NCI-H187 (cell line): Measurements from ENCODE around the gene PLXND1.
"Not testable (repeated sequence)": the region's sequence is repeated elsewhere in the genome, so short reads cannot be mapped to it uniquely, and the experiment has no call there.

ENCODE experiments used
- DNase-seq, 2 experiments: peaks; one replicate each; lab custom pipeline; 2025; lab: John Stamatoyannopoulos, UW

The PLXND1 gene

GRCh38 chr3:129614435-129614834 is 8.0 kb upstream of the PLXND1 start:
- no peak for DNase-seq

DNA sequence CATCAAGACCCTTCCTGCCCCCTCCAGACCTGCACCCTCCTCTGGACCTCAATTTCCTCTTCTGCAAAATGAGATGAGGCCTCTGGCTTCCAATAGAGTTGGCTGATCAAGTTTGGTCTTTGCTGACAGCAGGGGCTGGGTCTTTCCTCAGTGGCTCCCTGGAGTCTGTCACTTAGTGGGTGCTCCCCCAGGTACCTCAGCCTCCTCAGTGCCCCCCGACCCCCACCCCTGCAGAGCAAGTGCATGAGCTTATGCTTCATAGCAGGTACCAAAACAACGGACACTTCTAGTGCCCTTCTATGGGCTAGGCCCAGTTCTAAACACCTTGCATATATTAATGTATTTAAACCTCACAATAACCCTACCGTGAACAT is 6.9 kb upstream of the PLXND1 start:
- DNase-seq = no peak

- no peak for DNase-seq
These were observed 6.3 kb upstream of the PLXND1 start for GRCh38 chr3:129612534-129613366.

DNA sequence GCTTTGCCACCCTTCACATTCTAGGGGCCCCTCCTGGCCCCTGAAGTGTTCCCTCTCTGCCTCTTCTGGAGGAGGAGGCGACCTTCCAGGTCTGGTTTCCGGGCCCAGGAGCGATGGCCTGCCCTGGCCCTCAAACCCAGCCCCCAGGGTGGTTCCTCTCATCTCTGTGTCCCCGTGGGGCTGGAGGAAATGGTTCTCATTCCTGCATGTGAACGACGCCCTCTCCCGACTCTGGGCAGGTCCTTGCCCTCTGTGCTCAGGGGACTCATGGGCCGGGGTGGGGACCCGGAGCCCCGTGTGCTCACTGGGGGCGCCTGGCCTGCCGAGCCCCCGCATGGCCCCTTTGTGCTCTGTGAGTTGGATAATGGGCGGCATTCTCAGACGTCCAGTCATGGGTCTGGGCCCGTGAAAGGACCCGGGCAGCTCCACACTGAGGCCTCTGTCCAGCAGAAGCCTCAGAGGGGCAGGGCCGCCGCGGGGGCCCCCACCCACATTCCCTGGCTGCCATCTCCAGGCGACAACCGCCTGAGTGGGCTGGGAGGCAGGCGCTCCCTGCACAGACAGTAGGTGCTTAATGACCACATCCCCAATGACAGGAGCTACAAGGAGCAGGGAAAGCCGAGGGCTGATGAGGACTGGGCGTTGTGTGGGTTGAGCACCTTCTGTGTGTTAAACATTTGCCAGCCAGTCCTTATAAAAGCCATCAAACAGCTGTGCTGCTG is 5.5 kb upstream of the PLXND1 start:
- DNase-seq = no peak

DNA sequence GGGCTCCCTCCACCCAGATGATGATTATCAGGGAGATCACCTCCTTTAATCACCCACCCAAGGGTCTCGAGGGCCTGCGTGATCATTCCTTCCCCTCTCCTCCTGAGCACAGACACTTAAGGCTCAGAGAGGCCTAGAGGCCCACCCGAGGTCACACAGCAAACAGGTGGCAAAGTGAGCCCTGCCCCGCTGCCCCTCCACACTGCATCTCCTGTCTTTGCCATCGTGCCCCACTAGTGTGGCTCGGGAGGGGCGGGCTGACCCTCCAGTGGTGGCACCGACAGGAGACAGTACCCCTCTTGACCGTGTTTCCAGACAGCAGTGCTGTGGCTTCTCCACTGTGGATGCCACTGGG is 4.9 kb upstream of the PLXND1 start:
- no peak for DNase-seq

DNA sequence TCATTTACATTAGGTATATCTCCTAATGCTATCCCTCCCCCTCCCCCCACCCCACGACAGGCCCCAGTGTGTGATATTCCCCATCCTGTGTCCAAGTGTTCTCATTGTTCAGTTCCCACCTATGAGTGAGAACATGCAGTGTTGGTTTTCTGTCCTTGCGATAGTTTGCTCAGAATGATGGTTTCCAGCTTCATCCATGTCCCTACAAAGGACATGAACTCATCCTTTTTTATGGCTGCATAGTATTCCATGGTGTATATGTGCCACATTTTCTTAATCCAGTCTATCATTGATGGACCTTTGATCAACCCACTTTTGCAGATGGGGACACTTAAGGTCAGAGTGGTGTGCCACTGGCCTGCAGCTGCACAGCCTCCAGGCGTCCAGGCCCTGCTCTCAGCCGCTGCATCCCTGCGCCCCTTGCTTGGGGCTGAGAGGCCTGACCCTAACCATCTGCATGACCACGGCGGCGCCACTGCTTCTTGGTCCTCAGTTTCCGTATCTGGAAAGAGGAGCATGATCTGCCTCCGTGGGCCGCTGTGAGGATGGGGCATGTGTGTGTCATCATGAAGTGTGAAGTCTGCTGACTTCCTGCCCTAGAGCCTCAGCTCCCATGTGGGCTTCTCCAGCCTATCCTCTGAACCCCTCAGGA is 4.4 kb upstream of the PLXND1 start:
- not testable (repeated sequence) for DNase-seq

DNA sequence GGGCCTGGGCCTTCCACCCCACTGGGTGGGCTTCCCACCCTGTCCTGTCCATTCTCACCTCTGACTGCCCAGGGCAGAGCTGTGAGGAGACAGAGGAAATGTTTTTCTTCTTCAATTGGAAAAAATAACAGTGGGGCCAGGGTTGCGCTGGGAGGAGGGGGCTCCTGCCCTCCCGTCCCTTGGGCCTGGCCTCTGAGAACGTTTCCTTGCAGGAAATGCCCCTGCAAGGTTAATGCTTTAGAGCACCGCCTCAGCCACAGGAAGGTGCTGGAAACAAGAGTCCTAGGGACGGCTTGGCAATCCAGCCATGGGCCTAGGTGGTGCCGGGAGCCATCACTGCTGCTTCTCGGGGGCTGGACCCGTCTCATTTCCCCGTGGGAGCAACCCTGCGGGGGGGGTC is 3.8 kb upstream of the PLXND1 start:
- DNase-seq = no peak

GRCh38 chr3:129609591-129610182 is 3.2 kb upstream of the PLXND1 start:
- no peak for DNase-seq

- no peak for DNase-seq
These were observed 2.6 kb upstream of the PLXND1 start for GRCh38 chr3:129608936-129609590.

DNA sequence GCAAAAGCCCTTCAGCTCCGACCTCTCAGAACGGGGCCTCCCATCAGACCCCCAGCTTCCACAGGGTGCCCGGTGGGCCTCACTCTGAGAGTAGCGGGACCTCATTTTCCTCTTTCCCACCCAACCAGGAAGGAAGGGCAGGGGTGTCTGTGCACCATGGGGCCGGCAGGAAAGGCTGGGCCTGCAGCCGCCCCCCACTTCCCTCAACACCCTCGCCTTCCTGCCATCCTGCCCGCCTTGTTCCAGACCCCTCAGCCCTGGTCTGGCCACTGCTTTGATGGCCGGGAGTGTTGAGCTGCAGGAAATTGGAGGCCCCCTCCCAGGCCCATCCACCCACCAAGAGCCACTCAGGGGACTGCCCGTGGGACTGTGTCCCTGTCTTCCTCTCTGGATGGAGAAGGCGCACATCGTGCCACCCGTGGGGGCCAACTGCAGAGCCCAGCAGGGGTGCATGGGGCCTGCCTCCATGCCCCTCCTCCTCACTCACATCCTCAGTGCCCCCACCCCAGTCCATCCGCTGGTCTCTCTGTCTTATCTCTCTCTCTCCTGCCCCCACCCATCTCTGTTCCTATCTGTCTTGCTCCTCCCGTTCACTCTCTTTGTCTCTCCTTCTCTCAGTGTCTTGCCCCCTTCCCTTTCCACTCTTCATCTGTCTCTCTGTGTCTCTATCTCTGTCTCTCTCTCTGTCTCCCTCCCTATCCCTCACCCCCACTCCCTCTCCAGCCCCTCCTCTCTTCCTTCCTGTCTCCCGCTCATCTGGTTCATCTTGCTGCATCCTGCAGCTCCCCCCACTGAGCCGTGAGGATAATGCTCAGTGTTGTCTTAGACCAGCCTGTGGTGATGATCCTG is 1.8 kb upstream of the PLXND1 start:
- no peak for DNase-seq

DNA sequence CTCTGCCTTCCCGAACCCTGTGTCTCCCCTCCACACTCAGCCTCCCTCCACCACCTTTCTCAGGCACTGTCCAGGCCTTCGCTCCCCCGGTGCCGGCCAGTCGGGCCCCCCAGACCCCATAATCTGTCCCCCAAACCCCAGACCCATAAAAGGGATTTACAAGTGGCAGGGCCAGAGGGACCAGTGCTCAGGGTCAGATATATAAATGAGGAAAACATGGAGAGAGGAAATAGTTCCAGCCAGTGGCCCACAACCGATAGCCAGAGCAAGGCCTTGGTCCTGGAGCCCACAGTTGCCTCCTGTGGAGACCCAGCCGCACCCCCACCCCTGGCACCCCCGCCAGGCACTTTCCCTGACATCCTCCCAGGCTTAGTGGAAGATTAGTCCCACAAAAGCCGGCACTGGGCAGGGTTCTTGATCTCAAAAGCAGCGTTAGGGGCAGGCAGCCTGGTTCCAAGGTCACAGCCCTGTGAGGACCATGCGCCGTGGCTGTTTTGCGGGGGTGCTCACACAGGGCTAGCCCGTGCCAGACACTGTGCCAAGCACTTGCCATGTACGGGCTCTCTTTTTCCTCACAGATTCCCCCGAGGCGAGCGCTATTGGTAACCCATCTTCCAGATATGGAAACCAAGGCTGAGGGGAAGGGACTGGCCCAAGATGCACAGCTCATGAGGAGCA is 1.1 kb upstream of the PLXND1 start:
- DNase-seq = no peak

DNA sequence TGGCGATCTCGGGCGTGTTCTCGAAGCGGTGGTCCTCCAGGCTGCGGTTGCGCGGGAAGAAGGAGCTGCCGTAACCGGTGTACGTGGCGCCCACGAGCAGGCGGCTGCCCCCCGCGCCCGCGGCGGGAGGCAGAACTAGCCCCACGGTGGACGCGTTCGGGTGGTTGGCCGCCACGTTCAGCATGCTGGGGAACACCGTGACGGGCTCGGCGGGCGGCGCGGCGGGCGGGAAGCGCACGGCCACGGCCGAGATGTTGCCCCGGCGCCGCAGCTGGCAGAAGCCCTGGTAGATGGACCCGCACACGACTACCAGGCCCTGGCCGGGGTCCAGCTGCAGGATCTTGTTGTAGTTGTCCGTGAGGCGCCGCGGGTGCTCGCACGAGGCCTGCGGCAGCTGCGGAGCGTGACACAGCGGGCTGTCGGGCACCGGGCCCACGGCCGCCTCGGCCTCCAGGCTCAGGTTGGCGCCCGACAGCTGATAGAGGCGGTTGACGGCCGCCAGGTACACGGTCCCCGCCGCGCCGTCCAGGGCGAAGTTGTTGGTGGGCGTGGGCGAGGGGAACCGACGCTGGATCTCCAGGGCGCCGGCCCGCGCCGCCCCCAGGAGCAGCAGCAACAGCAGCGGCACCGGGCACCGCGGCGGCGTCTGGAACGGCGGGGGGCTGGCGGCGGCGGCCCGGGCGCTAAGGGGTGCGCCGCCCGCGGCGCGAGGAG is 397 bp downstream of the PLXND1 start:
- no peak for DNase-seq

DNA sequence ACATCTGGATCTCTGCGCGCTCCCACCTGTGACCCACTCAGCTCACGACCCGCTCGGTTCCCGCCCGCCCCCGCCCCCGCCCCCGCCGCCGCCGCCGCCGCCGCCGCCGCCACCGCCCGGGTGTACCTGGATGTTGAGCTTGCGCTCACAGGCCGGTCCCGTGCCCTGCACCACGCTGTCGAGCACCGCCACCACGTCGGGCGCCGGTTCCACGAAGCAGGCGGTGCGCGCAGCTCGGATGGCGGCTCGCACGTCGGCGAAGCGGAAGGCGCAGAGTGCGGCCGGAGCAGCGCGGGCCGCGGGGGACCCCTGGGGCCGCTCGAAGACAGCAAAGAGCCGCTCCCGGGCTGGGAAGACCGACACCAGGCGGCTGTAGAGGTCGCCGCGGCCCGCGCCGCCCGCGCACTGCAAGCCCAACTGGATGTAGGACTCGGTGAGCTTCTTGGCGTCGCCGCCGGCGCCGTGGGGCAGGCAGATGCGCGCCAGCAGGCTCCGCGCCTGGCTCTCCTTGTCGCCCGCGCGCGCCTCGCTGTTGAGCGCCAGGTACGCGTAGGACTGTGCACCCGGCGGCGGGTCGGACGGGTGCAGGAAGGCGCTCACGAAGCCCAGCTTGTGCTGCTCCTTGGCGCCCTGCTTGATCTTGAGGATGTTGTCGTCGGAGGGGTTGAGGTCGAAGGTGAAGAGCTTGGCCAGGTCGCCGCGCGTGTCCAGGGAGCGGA is 1.1 kb downstream of the PLXND1 start:
- no peak for DNase-seq

- no peak for DNase-seq
These were observed 1.7 kb downstream of the PLXND1 start for GRCh38 chr3:129604767-129605166.

DNA sequence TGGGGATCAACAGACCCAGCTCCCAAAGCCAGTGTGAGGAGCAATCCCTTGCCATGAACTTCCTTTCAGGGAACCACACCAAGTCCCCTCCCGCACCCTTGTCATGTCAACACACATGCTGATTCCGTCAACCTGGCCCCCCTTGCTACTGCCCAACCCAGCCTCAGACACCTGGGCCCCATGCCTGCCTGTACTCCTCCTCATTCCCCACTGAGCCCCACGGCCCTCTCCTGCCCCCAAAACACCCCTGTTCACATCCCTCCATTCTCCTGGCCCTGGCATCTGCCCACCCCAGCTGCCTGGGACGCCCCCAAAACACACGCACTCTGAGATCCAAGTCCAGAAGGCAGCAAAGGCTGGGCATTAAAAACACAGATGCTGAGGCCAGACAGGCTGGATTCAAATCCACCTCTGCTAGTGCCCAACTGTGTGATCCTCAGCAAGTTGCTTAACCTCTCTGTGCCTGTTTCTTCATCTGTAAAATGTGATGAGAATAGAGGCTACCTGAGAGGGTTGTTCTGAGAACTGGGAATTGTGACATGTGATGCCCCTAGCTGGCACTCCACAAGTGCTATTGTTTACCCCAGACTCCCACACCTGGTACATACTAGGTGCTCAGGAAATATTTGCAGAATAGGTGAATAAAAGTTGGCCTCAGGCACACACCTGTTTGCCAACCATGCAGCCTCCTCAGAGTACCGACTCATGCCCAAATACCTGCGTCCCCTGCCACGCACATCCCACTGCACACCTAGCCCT is 2.3 kb downstream of the PLXND1 start:
- no peak for DNase-seq

DNA sequence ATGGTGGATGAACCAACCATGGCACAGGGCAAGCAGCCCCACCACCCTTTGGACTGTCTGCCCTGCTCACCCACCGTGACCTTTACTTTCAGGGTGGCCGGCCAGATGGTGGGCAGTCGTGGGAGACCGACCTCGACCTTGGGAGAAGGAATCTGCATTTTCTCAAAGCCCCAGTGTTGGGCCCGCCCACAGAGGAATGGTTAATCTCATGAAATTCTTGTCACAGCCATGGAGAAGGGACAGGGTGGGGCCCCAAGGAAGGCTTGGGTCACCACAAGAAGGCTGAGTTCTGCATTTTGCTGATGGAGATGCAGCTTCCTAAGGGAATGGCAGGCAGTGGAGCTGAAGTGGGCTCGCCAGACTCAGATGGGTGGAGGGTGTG is 2.9 kb downstream of the PLXND1 start:
- no peak for DNase-seq

GRCh38 chr3:129602730-129603560 is 3.5 kb downstream of the PLXND1 start:
- DNase-seq = no peak

DNA sequence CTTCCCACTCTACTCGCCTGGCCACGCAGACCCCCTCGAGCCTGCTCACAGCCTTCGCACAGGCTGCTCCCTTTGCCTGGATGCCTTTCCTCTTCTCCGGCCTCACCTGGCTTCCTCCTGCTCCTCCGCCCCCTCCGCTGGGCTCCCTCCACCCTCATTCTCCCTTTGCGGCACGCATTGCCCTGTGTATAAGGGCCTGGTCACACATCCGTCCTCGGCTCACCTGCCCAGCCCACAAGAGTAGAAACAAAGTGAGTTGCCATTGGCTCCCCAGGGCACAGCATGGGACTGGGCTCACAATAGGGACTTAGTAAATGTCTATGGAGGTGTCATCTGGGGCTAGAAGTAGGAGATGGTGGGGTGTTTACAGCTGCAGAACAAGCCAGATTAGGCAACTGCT is 4.2 kb downstream of the PLXND1 start:
- DNase-seq = no peak
